GM18867 (cell line): ENCODE measurements around the gene CSDE1.

Source experiments
- ATAC-seq: cut with Tn5 transposase; IDR thresholded peaks from one replicate; pipeline ENCODE4 v1.9.1; 2021; ENCODE audit warnings: mild to moderate bottlenecking, moderate library complexity; ENCODE audit not compliant: unreplicated experiment

The CSDE1 gene

GRCh38 chr1:114703242-114703641, 54.5 kb downstream of the CSDE1 start:
- ATAC-seq, result no peak

- no peak for ATAC-seq
These were observed 55.0 kb downstream of the CSDE1 start for GRCh38 chr1:114702737-114703136.

GRCh38 chr1:114701931-114702330, 55.9 kb downstream of the CSDE1 start:
- peak; percentile 41 for ATAC-seq

- ATAC-seq, result no peak
These were observed 57.7 kb downstream of the CSDE1 start for GRCh38 chr1:114700036-114700600.

- ATAC-seq, result no peak
These were observed 61.0 kb downstream of the CSDE1 start for GRCh38 chr1:114696810-114697209.

- ATAC-seq, result no peak
These were observed 62.2 kb downstream of the CSDE1 start, which contains the start of gene AMPD1 for GRCh38 chr1:114695430-114696058. Gene AMPD1, minus strand, starts transcription at chr1:114695546. Its CDS starts 75 bp downstream, at chr1:114695471.

GRCh38 chr1:114694540-114695310, 63.1 kb downstream of the CSDE1 start:
- ATAC-seq, result no peak

- no peak for ATAC-seq
These were observed 64.8 kb downstream of the CSDE1 start for GRCh38 chr1:114692947-114693346.

- ATAC-seq, result no peak
These were observed 66.7 kb downstream of the CSDE1 start for GRCh38 chr1:114691061-114691460.

- no peak for ATAC-seq
These were observed 67.6 kb downstream of the CSDE1 start for GRCh38 chr1:114690148-114690547.

- no peak for ATAC-seq
These were observed 69.3 kb downstream of the CSDE1 start for GRCh38 chr1:114688526-114688925.

GRCh38 chr1:114685851-114686250, 71.9 kb downstream of the CSDE1 start:
- no peak for ATAC-seq

GRCh38 chr1:114677691-114678090, 80.1 kb downstream of the CSDE1 start:
- no peak for ATAC-seq

- ATAC-seq, result no peak
These were observed 81.7 kb downstream of the CSDE1 start for GRCh38 chr1:114676115-114676514.

- no peak for ATAC-seq
These were observed 85.9 kb downstream of the CSDE1 start for GRCh38 chr1:114671939-114672275.

- ATAC-seq, result no peak
These were observed 86.5 kb downstream of the CSDE1 start for GRCh38 chr1:114671011-114671938.

- ATAC-seq, result peak; percentile 98
These were observed 87.4 kb downstream of the CSDE1 start for GRCh38 chr1:114670083-114671010.

GRCh38 chr1:114669562-114670082, 88.2 kb downstream of the CSDE1 start, which contains the start of gene DENND2C:
Gene DENND2C, minus strand, starts transcription at chr1:114670049. Its CDS starts 44,065 bp downstream, at chr1:114625984.
- peak; percentile 68 for ATAC-seq

- no peak for ATAC-seq
These were observed 88.8 kb downstream of the CSDE1 start for GRCh38 chr1:114668784-114669561.
